K562 (cell line): ENCODE data around the gene CXCR5. TPM values are rescaled to one million over a fixed set of nuclear protein-coding genes. Genes with fewer than 3 reads are reported as not detected.

ENCODE experiments used
- ADNP ChIP-seq: fragments of 200-800 bp; sonication (Bioruptor generic); IDR thresholded peaks from 2 replicates; pipeline ENCODE4 v1.6.1; 2016; ENCODE audit warnings: missing genetic modification characterization, missing compliant biosample characterization
- CBX2 ChIP-seq: fragments of 200-600 bp; sonication (generic); IDR thresholded peaks from one replicate; pipeline ENCODE4 v1.6.1; 2012; ENCODE audit warnings: mild to moderate bottlenecking, low read length, inconsistent platforms; ENCODE audit not compliant: insufficient read depth, poor library complexity, severe bottlenecking
- KLF13 ChIP-seq: fragments of 450-650 bp; IDR thresholded peaks from 2 replicates; pipeline ENCODE4 v1.6.1; 2016; ENCODE audit warnings: missing genetic modification characterization, low read depth, mild to moderate bottlenecking, missing compliant biosample characterization, moderate library complexity, borderline replicate concordance
- MAFF ChIP-seq: IDR thresholded peaks from 2 replicates; pipeline ENCODE4 v1.6.1; 2012; ENCODE audit warnings: low read length, improper control_type of control experiment
- NR2C2 ChIP-seq, 2 experiments: fragments of 200-800 bp in 1 of 2; sonication (Bioruptor generic) in 1 of 2; sonication (generic) in 1 of 2; formaldehyde crosslinking in 1 of 2; IDR thresholded peaks; 2 replicates each; pipeline versions ENCODE4 v1.6.1 to v1.8.0; 2016 to 2022; ENCODE audit warnings: mild to moderate bottlenecking in 1 of 2, missing compliant biosample characterization in 1 of 2, missing genetic modification characterization in 1 of 2, missing genetic modification reagents in 1 of 2
- NUFIP1 ChIP-seq: fragments of 450-650 bp; IDR thresholded peaks from 2 replicates; pipeline ENCODE4 v1.6.1; 2018; ENCODE audit not compliant: partially characterized antibody
- OTX1 ChIP-seq: fragments of 450-650 bp; formaldehyde crosslinking; IDR thresholded peaks from 2 replicates; pipeline ENCODE4 v1.4.0; 2022; ENCODE audit warnings: mild to moderate bottlenecking
- ZNF197 ChIP-seq: fragments of 200-800 bp; sonication (Bioruptor generic); IDR thresholded peaks from 2 replicates; pipeline ENCODE4 v1.6.1; 2016; ENCODE audit warnings: low read depth, missing genetic modification characterization, missing compliant biosample characterization
- ZNF212 ChIP-seq: fragments of 450-650 bp; formaldehyde crosslinking; IDR thresholded peaks from 2 replicates; pipeline ENCODE4 v1.4.0; 2020; ENCODE audit warnings: mild to moderate bottlenecking
- ZNF23 ChIP-seq: fragments of 250-450 bp; sonication (Bioruptor Pico); IDR thresholded peaks from 2 replicates; pipeline ENCODE4 v1.4.0; 2020; ENCODE audit warnings: mild to moderate bottlenecking
- ZNF644 ChIP-seq: fragments of 200-800 bp; sonication (Bioruptor generic); IDR thresholded peaks from 2 replicates; pipeline ENCODE4 v1.6.1; 2016; ENCODE audit warnings: low read depth, missing genetic modification characterization, missing compliant biosample characterization
- polyA plus RNA-seq, 8 experiments: library from polyadenylated mRNA; depleted of rRNA in 4 of 8; stranded (reverse) in 5 of 8; unstranded in 3 of 8; fragments of >200 nt; fragmentation: Nextera tagmentation in 2 of 8; fragmentation: Illumina TruSeq in 1 of 8; extraction: Ambion mirVana in 2 of 8; extraction: Trizol in 1 of 8; gene quantifications; 2 replicates each; pipeline versions ENCODE4 v1.2.1 to v1.2.3, GENCODE V29; 2011 to 2014; ENCODE audit warnings: inconsistent platforms in 1 of 8, missing spikeins in 1 of 8
- total RNA-seq, 7 experiments: library from RNA; depleted of rRNA in 6 of 7; stranded (reverse); fragments of >200 nt in 6 of 7; fragmentation: Illumina TruSeq in 2 of 7; extraction: Trizol in 2 of 7; gene quantifications; 2 replicates each; pipeline versions ENCODE4 v1.2.1 to v1.2.3, GENCODE V29; 2011 to 2021; ENCODE audit warnings: low replicate concordance in 1 of 7
- TF ChIP-seq, protein P1 (sequence below), 2 experiments: fragments of 450-650 bp; IDR thresholded peaks; 2 replicates each; pipeline ENCODE4 v1.6.1; 2016
- TF ChIP-seq, protein P2 (sequence below), 2 experiments: fragments of 450-650 bp; IDR thresholded peaks; 2 replicates each; pipeline ENCODE4 v1.6.1; 2018; ENCODE audit warnings: mild to moderate bottlenecking in 2 of 2, low read depth in 1 of 2; ENCODE audit not compliant: partially characterized antibody in 2 of 2
- TF ChIP-seq, protein P3 (sequence below), 2 experiments: fragments of 450-650 bp in 1 of 2; sonication (generic) in 1 of 2; formaldehyde crosslinking in 1 of 2; IDR thresholded peaks in 1 of 2; conservative IDR thresholded peaks in 1 of 2; 2 replicates each; pipeline versions ENCODE4 v1.6.1 to v1.8.1; 2016 to 2023; ENCODE audit warnings: mild to moderate bottlenecking in 2 of 2, moderate library complexity in 2 of 2, inconsistent platforms in 1 of 2, missing genetic modification reagents in 1 of 2
- TF ChIP-seq, protein P4 (sequence below): sonication (generic); formaldehyde crosslinking; IDR thresholded peaks from 2 replicates; pipeline ENCODE4 v1.8.1; 2022; ENCODE audit warnings: missing genetic modification reagents
- TF ChIP-seq, protein P5 (sequence below): sonication (generic); formaldehyde crosslinking; IDR thresholded peaks from 2 replicates; pipeline ENCODE4 v1.8.1; 2023; ENCODE audit warnings: mild to moderate bottlenecking, missing genetic modification reagents

The CXCR5 gene
- total and polyA plus RNA-seq, 9 of the 15 experiments (the other 6 are each of a cell fraction or from before 2014, with no cell fraction given), result 0.03 to 0.06 TPM; not detected in 7

DNA sequence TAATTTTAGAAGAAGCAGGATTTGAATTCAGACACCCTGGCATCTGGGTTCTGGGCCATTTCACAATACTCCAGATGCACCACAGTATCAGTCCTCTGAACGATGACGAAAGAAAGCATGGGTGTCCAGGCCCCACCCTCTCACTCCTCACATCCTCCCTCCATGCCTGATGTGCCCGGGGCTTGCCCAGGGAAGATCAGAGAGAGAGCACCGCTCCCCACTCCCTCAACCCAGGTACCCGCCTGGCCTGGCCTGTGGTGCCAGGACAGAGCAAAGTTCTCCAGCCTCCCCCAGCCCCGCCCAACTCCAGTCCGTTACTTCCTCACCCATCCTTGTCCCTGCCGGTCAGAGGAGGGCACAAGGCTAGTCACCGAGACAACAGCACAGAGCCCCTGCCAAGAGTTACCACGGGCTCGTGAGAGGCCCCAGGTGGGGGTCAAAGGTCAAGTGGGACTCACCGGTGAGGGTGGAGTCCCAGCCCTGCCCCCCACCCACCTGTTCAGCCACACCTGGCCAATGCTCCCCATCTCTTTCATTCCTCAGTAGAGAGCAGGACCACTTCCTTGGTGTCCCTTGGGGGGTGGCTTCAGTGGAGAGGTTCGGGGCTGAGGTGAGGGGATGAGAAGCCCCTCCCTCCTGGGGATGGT, 33.9 kb downstream of the CXCR5 start (continued):
- TF ChIP-seq, protein P1, sequence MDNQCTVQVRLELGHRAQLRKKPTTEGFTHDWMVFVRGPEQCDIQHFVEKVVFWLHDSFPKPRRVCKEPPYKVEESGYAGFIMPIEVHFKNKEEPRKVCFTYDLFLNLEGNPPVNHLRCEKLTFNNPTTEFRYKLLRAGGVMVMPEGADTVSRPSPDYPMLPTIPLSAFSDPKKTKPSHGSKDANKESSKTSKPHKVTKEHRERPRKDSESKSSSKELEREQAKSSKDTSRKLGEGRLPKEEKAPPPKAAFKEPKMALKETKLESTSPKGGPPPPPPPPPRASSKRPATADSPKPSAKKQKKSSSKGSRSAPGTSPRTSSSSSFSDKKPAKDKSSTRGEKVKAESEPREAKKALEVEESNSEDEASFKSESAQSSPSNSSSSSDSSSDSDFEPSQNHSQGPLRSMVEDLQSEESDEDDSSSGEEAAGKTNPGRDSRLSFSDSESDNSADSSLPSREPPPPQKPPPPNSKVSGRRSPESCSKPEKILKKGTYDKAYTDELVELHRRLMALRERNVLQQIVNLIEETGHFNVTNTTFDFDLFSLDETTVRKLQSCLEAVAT (IDR thresholded peaks at IDR 0.05), result no peak
- TF ChIP-seq, protein P2, sequence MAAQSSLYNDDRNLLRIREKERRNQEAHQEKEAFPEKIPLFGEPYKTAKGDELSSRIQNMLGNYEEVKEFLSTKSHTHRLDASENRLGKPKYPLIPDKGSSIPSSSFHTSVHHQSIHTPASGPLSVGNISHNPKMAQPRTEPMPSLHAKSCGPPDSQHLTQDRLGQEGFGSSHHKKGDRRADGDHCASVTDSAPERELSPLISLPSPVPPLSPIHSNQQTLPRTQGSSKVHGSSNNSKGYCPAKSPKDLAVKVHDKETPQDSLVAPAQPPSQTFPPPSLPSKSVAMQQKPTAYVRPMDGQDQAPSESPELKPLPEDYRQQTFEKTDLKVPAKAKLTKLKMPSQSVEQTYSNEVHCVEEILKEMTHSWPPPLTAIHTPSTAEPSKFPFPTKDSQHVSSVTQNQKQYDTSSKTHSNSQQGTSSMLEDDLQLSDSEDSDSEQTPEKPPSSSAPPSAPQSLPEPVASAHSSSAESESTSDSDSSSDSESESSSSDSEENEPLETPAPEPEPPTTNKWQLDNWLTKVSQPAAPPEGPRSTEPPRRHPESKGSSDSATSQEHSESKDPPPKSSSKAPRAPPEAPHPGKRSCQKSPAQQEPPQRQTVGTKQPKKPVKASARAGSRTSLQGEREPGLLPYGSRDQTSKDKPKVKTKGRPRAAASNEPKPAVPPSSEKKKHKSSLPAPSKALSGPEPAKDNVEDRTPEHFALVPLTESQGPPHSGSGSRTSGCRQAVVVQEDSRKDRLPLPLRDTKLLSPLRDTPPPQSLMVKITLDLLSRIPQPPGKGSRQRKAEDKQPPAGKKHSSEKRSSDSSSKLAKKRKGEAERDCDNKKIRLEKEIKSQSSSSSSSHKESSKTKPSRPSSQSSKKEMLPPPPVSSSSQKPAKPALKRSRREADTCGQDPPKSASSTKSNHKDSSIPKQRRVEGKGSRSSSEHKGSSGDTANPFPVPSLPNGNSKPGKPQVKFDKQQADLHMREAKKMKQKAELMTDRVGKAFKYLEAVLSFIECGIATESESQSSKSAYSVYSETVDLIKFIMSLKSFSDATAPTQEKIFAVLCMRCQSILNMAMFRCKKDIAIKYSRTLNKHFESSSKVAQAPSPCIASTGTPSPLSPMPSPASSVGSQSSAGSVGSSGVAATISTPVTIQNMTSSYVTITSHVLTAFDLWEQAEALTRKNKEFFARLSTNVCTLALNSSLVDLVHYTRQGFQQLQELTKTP (IDR thresholded peaks at IDR 0.05; ENCODE audit: low read depth in 1 of 2, partially characterized antibody in 2 of 2), result no peak
- TF ChIP-seq ZNF197 (CRISPR knock-in tag), result no peak
- TF ChIP-seq NUFIP1, result no peak
- TF ChIP-seq KLF13 (tag), result no peak
- no peak for TF ChIP-seq MAFF
- TF ChIP-seq, protein P3, sequence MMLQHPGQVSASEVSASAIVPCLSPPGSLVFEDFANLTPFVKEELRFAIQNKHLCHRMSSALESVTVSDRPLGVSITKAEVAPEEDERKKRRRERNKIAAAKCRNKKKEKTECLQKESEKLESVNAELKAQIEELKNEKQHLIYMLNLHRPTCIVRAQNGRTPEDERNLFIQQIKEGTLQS (IDR thresholded peaks at IDR 0.05), result 0 out of 2 replicates have a peak, but pooled peaks have one; percentile 11
- TF ChIP-seq, protein P3 (CRISPR knock-in tag; conservative IDR thresholded peaks at IDR 0.05), result no peak
- TF ChIP-seq, protein P4, sequence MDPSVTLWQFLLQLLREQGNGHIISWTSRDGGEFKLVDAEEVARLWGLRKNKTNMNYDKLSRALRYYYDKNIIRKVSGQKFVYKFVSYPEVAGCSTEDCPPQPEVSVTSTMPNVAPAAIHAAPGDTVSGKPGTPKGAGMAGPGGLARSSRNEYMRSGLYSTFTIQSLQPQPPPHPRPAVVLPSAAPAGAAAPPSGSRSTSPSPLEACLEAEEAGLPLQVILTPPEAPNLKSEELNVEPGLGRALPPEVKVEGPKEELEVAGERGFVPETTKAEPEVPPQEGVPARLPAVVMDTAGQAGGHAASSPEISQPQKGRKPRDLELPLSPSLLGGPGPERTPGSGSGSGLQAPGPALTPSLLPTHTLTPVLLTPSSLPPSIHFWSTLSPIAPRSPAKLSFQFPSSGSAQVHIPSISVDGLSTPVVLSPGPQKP (CRISPR knock-in tag), result no peak
- TF ChIP-seq ZNF644 (tag), result 0 out of 2 replicates have a peak, but pooled peaks have one; percentile 39
- no peak for TF ChIP-seq CBX2
- TF ChIP-seq NR2C2 (CRISPR knock-in tag; IDR thresholded peaks at IDR 0.05), result peak; percentile 86; the same call in 1 of the 2 replicates
- TF ChIP-seq NR2C2 (tag; IDR thresholded peaks at IDR 0.05), result peak; percentile 90
- no peak for TF ChIP-seq ZNF23
- TF ChIP-seq, protein P5, sequence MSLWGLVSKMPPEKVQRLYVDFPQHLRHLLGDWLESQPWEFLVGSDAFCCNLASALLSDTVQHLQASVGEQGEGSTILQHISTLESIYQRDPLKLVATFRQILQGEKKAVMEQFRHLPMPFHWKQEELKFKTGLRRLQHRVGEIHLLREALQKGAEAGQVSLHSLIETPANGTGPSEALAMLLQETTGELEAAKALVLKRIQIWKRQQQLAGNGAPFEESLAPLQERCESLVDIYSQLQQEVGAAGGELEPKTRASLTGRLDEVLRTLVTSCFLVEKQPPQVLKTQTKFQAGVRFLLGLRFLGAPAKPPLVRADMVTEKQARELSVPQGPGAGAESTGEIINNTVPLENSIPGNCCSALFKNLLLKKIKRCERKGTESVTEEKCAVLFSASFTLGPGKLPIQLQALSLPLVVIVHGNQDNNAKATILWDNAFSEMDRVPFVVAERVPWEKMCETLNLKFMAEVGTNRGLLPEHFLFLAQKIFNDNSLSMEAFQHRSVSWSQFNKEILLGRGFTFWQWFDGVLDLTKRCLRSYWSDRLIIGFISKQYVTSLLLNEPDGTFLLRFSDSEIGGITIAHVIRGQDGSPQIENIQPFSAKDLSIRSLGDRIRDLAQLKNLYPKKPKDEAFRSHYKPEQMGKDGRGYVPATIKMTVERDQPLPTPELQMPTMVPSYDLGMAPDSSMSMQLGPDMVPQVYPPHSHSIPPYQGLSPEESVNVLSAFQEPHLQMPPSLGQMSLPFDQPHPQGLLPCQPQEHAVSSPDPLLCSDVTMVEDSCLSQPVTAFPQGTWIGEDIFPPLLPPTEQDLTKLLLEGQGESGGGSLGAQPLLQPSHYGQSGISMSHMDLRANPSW, result no peak
- no peak for TF ChIP-seq OTX1
- no peak for TF ChIP-seq ZNF212 (CRISPR knock-in tag)
- no peak for TF ChIP-seq ADNP (tag)
